H1 (cell line): ENCODE data around the gene CYP1A1. TPM values are rescaled to one million over a fixed set of nuclear protein-coding genes. Genes with fewer than 3 reads are reported as not detected.
"Not testable (repeated sequence)": the region's sequence is repeated elsewhere in the genome, so short reads cannot be mapped to it uniquely, and the experiment has no call there.

Experiments
- CTCF ChIA-PET: fragments of 300-600 bp; sonication (Branson Sonifier 250); formaldehyde crosslinking; loops from one replicate; lab custom pipeline; 2021; ENCODE audit not compliant: partially characterized antibody; lab: Charles Lee
- POLR2A ChIA-PET: fragments of 300-600 bp; sonication (Branson Sonifier 250); formaldehyde crosslinking; loops from one replicate; lab custom pipeline; 2021; ENCODE audit warnings: inconsistent platforms; ENCODE audit not compliant: partially characterized antibody; lab: Charles Lee
- DNase-seq, 2 experiments: peaks; one replicate each; pipeline versions ENCODE4 v3.0.0 to v3.0.0-alpha.2; 2010 to 2022; ENCODE audit warnings: low spot score in 2 of 2, low read depth in 1 of 2, mixed read lengths in 1 of 2
- FAIRE-seq: peaks from 2 replicates; lab custom pipeline; 2011; peaks lifted over from hg19 to GRCh38; lab: Jason Lieb, UNC
- H2AFZ ChIP-seq: 2 replicates; pipeline ENCODE4 v1.8.1; 2012; ENCODE audit warnings: low read length, inconsistent platforms
- H2AK5ac ChIP-seq: 2 replicates; pipeline ENCODE4 v1.6.1; 2013; ENCODE audit warnings: low read depth, low read length
- H2BK120ac ChIP-seq: replicated peaks from 2 replicates; pipeline ENCODE3; 2013; ENCODE audit warnings: low read depth, low read length, inconsistent platforms
- H2BK12ac ChIP-seq: 2 replicates; pipeline ENCODE4 v1.6.1; 2013; ENCODE audit warnings: low read depth, low read length
- H2BK15ac ChIP-seq: 2 replicates; pipeline ENCODE4 v1.6.1; 2013; ENCODE audit warnings: low read length
- H2BK20ac ChIP-seq: 2 replicates; pipeline ENCODE4 v1.6.1; 2013; ENCODE audit warnings: low read length
- H2BK5ac ChIP-seq: 2 replicates; pipeline ENCODE4 v1.6.1; 2013; ENCODE audit warnings: low read depth, low read length
- H3K14ac ChIP-seq: 2 replicates; pipeline ENCODE4 v1.6.1; 2013; ENCODE audit warnings: inconsistent platforms; ENCODE audit not compliant: insufficient read length
- H3K18ac ChIP-seq: 2 replicates; pipeline ENCODE4 v1.6.1; 2013; ENCODE audit warnings: low read length; ENCODE audit errors: extremely low read depth
- H3K23ac ChIP-seq: 2 replicates; pipeline ENCODE4 v1.6.1; 2013; ENCODE audit warnings: inconsistent platforms; ENCODE audit not compliant: insufficient read length
- H3K23me2 ChIP-seq: 2 replicates; pipeline ENCODE4 v1.6.1; 2013; ENCODE audit warnings: low read depth, low read length
- H3K27ac ChIP-seq: 2 replicates; pipeline ENCODE4 v1.6.1; 2011; ENCODE audit warnings: low read depth, low read length, inconsistent platforms
- H3K27me3 ChIP-seq, 4 experiments: replicated peaks in 1 of 4; 1 replicate in 1 of 4; 2 replicates in 3 of 4; pipeline versions ENCODE4 v1.6.1 to v1.8.1; 2011 to 2013; ENCODE audit warnings: low read length in 3 of 4, mild to moderate bottlenecking in 3 of 4, inconsistent platforms in 2 of 4, mixed read lengths in 2 of 4, moderate library complexity in 1 of 4; ENCODE audit not compliant: control insufficient read depth in 3 of 4, insufficient read depth in 3 of 4; ENCODE audit errors: extremely low read depth in 1 of 4
- H3K36me3 ChIP-seq, 4 experiments: 2 replicates each; pipeline versions ENCODE4 v1.6.1 to v1.8.1; 2011 to 2013; ENCODE audit warnings: mild to moderate bottlenecking in 4 of 4, low read length in 3 of 4, moderate library complexity in 2 of 4, control low read depth in 1 of 4, inconsistent platforms in 1 of 4; ENCODE audit not compliant: insufficient read depth in 4 of 4, control insufficient read depth in 2 of 4
- H3K4ac ChIP-seq: replicated peaks from 2 replicates; pipeline ENCODE3; 2013; ENCODE audit warnings: low read length, low read depth, mixed read lengths, inconsistent platforms; ENCODE audit not compliant: insufficient read length
- H3K4me1 ChIP-seq, 4 experiments: replicated peaks in 1 of 4; 1 replicate in 1 of 4; 2 replicates in 3 of 4; pipeline versions ENCODE4 v1.6.1 to v1.8.1; 2011 to 2013; ENCODE audit warnings: low read length in 3 of 4, inconsistent platforms in 2 of 4, mixed read lengths in 1 of 4; ENCODE audit not compliant: insufficient read depth in 4 of 4, control insufficient read depth in 3 of 4
- H3K4me2 ChIP-seq, 2 experiments: 2 replicates each; pipeline versions ENCODE4 v1.6.1 to v1.8.1; 2011 to 2013; ENCODE audit warnings: low read depth in 2 of 2, low read length in 2 of 2, control low read depth in 1 of 2, inconsistent platforms in 1 of 2, mild to moderate bottlenecking in 1 of 2; ENCODE audit not compliant: insufficient read depth in 1 of 2
- H3K4me3 ChIP-seq, 4 experiments: fragments of 200-600, 300-600 bp in 1 of 4; sonication (generic), shearing (Covaris generic), sonication (Bioruptor Twin) in 1 of 4; 2 replicates each; pipeline versions ENCODE4 v1.5.1 to v1.8.1; 2011 to 2016; ENCODE audit warnings: low read length in 4 of 4, low read depth in 3 of 4, control low read depth in 2 of 4, inconsistent platforms in 2 of 4, mild to moderate bottlenecking in 2 of 4, mixed read lengths in 1 of 4, moderate library complexity in 1 of 4; ENCODE audit not compliant: insufficient read depth in 2 of 4; ENCODE audit errors: extremely low read depth in 1 of 4
- H3K56ac ChIP-seq: replicated peaks from 2 replicates; pipeline ENCODE3; 2013; ENCODE audit warnings: low read depth, mild to moderate bottlenecking, mixed read lengths, low read length, inconsistent platforms; ENCODE audit not compliant: insufficient read length
- H3K79me1 ChIP-seq: 2 replicates; pipeline ENCODE4 v1.6.1; 2013; ENCODE audit warnings: low read depth, low read length, control low read depth
- H3K79me2 ChIP-seq, 2 experiments: 2 replicates each; pipeline versions ENCODE4 v1.6.1 to v1.8.1; 2012 to 2013; ENCODE audit warnings: low read length in 2 of 2, mild to moderate bottlenecking in 2 of 2, inconsistent platforms in 1 of 2; ENCODE audit not compliant: insufficient read depth in 2 of 2, control insufficient read depth in 1 of 2
- H3K9ac ChIP-seq, 4 experiments: replicated peaks in 1 of 4; 1 replicate in 1 of 4; 2 replicates in 3 of 4; pipeline versions ENCODE4 v1.6.1 to v1.8.1; 2011 to 2013; ENCODE audit warnings: low read depth in 3 of 4, low read length in 3 of 4, control low read depth in 2 of 4, mild to moderate bottlenecking in 2 of 4, moderate library complexity in 2 of 4, inconsistent platforms in 1 of 4; ENCODE audit errors: extremely low read depth in 1 of 4
- H3K9me3 ChIP-seq, 2 experiments: 2 replicates each; pipeline versions ENCODE4 v1.6.1 to v1.8.1; 2012 to 2013; ENCODE audit warnings: mild to moderate bottlenecking in 2 of 2, moderate library complexity in 2 of 2, control low read depth in 1 of 2, inconsistent platforms in 1 of 2, low read depth in 1 of 2, low read length in 1 of 2, mixed read lengths in 1 of 2; ENCODE audit not compliant: insufficient read depth in 2 of 2
- H4K20me1 ChIP-seq, 2 experiments: replicated peaks in 1 of 2; 2 replicates each; pipeline versions ENCODE3 to v1.8.1; 2011 to 2013; ENCODE audit warnings: inconsistent platforms in 2 of 2, low read length in 2 of 2, mild to moderate bottlenecking in 1 of 2; ENCODE audit not compliant: insufficient read depth in 2 of 2, control insufficient read depth in 1 of 2
- H4K5ac ChIP-seq: 2 replicates; pipeline ENCODE4 v1.6.1; 2013; ENCODE audit warnings: low read length, low read depth, mixed read lengths, inconsistent platforms; ENCODE audit not compliant: insufficient read length
- H4K8ac ChIP-seq: 2 replicates; pipeline ENCODE4 v1.8.0; 2013; ENCODE audit warnings: mild to moderate bottlenecking, moderate library complexity, low read length, inconsistent platforms; ENCODE audit not compliant: insufficient read depth; ENCODE audit errors: extremely low read depth
- H4K91ac ChIP-seq: replicated peaks from 2 replicates; pipeline ENCODE3; 2013; ENCODE audit warnings: low read length, mixed read lengths, inconsistent platforms; ENCODE audit not compliant: insufficient read length
- WGBS, 2 experiments: shearing (Covaris generic) in 1 of 2; methylation state at CpG; one replicate each; pipeline versions ENCODE4 v1.1.6 to v1.1.7; 2013 to 2015; ENCODE audit warnings: low lambda C conversion rate in 2 of 2, mixed read lengths in 2 of 2, inconsistent platforms in 1 of 2, low coverage in 1 of 2, missing lambda C conversion rate in 1 of 2; ENCODE audit not compliant: insufficient replicate concordance in 2 of 2, insufficient coverage in 1 of 2, insufficient read length in 1 of 2; ENCODE audit errors: extremely low coverage in 1 of 2, missing lambda C conversion rate in 1 of 2; 5-methylcytosine and 5-hydroxymethylcytosine counted together
- polyA plus RNA-seq, 7 experiments: library from polyadenylated mRNA; depleted of rRNA in 3 of 7; stranded (reverse) in 5 of 7; unstranded in 2 of 7; fragments of >200 nt in 5 of 7; fragments of 200-250 nt in 2 of 7; gene quantifications; 1 replicate in 5 of 7; 2 replicates in 1 of 7; 4 replicates in 1 of 7; pipeline versions ENCODE4 v1.2.1 to v1.2.3, GENCODE V29; 2011 to 2013; ENCODE audit warnings: missing spikeins in 2 of 7, mixed read lengths in 2 of 7
- total RNA-seq: library from RNA; stranded (reverse); fragmentation: NEBNext Ultra II Directional; extraction: Animal tissue kit (Norgen Biotek cat#: 25700); gene quantifications from 2 replicates; pipeline ENCODE4 v1.2.1, GENCODE V29; 2021

Gene CYP1A1
- total and polyA plus RNA-seq, 2 of the 8 experiments (the other 6 are each of a cell fraction or from before 2014, with no cell fraction given): 0.32 to 0.35 TPM

DNA sequence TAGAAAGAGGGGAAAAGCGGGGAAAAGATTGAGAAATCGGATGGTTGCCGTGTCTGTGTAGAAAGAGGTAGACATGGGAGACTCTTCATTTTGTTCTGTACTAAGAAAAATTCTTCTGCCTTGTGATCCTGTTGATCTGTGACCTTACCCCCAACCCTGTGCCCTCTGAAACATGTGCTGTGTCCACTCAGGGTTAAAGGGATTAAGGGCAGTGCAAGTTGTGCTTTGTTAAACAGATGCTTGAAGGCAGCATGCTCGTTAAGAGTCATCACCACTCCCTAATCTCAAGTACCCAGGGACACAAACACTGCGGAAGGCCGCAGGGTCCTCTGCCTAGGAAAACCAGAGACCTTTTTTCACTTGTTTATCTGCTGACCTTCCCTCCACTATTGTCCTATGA, 4.0 kb upstream of the CYP1A1 start:
- H3K23ac ChIP-seq, H2BK5ac ChIP-seq, H3K14ac ChIP-seq, H3K4me3 ChIP-seq, H3K27ac ChIP-seq, H3K79me2 ChIP-seq, H2BK15ac ChIP-seq, H2BK12ac ChIP-seq, H2BK20ac ChIP-seq, H3K4me1 ChIP-seq, H2AK5ac ChIP-seq, H2AFZ ChIP-seq, H4K8ac ChIP-seq, H3K4me2 ChIP-seq, DNase-seq, H4K20me1 ChIP-seq, H4K91ac ChIP-seq, H2BK120ac ChIP-seq, H3K36me3 ChIP-seq, H3K9me3 ChIP-seq, H3K18ac ChIP-seq, H3K4ac ChIP-seq, H3K56ac ChIP-seq, H3K79me1 ChIP-seq, FAIRE-seq, H3K9ac ChIP-seq, H4K5ac ChIP-seq: not testable (repeated sequence)
- Histone ChIP-seq H3K23me2 (peaks cover 11% of the 10 kb centered on the region; the same call in 1 of the 2 replicates), H3K27me3 (peaks cover 12 to 29% (median 25%) of the 10 kb centered on the region in 4 experiments)
- POLR2A ChIA-PET: interaction anchor here (2.4 kb wide), 1 partner anchor 31 kb away, joined by 10 read pairs; no protein-coding TSS in a partner anchor
- WGBS, 2 experiments: 84% methylated on average over 6 of the region's 6 CpGs; no CpG with 5 or more reads in 1 of the 2 experiments
- CTCF ChIA-PET: interaction anchor here (2.2 kb wide), 1 partner anchor 39 kb away, joined by 5 read pairs; no protein-coding TSS in a partner anchor

- H3K4me2 ChIP-seq, H3K23ac ChIP-seq, H4K91ac ChIP-seq, H3K36me3 ChIP-seq, H4K20me1 ChIP-seq, H3K27ac ChIP-seq, H2BK5ac ChIP-seq, H3K56ac ChIP-seq, H4K5ac ChIP-seq, H2BK20ac ChIP-seq, DNase-seq, H3K4me3 ChIP-seq, H3K4me1 ChIP-seq, H2BK120ac ChIP-seq, H2AFZ ChIP-seq, H3K79me2 ChIP-seq, H3K18ac ChIP-seq, H3K9me3 ChIP-seq, H3K4ac ChIP-seq, H3K79me1 ChIP-seq, H2BK12ac ChIP-seq, H4K8ac ChIP-seq, H2BK15ac ChIP-seq, H2AK5ac ChIP-seq, H3K9ac ChIP-seq, H3K14ac ChIP-seq, FAIRE-seq: not testable (repeated sequence)
- Histone ChIP-seq H3K23me2 (peaks cover 11% of the 10 kb centered on the region; the same call in 1 of the 2 replicates), H3K27me3 (peaks cover 12 to 29% (median 25%) of the 10 kb centered on the region in 4 experiments)
- ChIA-PET POLR2A (interaction anchor here (5.5 kb wide), 1 partner anchor 31 kb away, joined by 46 read pairs; no protein-coding TSS in a partner anchor), CTCF (interaction anchor here (0.6 kb wide), 1 partner anchor 83 kb away, joined by 3 read pairs; no protein-coding TSS in a partner anchor)
- 92% methylated on average over 5 of the region's 30 CpGs; no CpG with 5 or more reads in 1 of the 2 experiments for WGBS, 2 experiments
Measured at GRCh38 chr15:74728699-74729098, 3.4 kb upstream of the CYP1A1 start.
